Breast epithelium (tissue), 3 donors: ENCODE results near the gene F5.

Experiments used
- POLR2A ChIP-seq: fragments of 450-650 bp; IDR thresholded peaks from one replicate; pipeline ENCODE4 v1.6.1; 2016; ENCODE audit warnings: antibody characterized with exemption, mild to moderate bottlenecking, moderate library complexity
- POLR2AphosphoS5 ChIP-seq, 3 donors: sonication (generic); formaldehyde crosslinking; IDR thresholded peaks; one replicate each; pipeline ENCODE4 v1.6.1; 2017; ENCODE audit warnings: antibody characterized with exemption in 3 of 3
- TF ChIP-seq, protein P1 (sequence below), 3 donors: fragments of 450-650 bp; IDR thresholded peaks; one replicate each; pipeline ENCODE4 v1.5.1; 2016 to 2017; ENCODE audit warnings: antibody characterized with exemption in 3 of 3, mild to moderate bottlenecking in 3 of 3, moderate library complexity in 3 of 3

DNA sequence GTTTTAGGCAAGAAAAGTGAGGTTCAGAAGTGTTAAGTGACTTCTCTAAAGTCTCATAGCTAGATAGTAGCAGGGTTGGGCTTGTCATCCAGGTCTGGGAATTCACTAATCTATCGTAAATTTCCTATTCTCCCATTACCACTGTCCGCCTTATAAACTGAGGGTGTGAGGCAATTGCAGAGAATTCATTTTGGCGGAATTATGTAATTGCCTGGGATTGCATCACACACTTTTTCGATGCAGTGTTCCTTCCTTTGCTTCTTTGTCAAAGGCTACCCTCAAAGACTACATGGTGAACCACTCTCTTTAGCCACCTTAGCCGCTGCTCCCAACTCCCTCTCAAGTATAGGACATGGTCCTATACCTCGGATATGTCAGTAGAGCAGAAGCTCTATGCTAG is 24.6 kb upstream of the F5 start:
- TF ChIP-seq, protein P1, sequence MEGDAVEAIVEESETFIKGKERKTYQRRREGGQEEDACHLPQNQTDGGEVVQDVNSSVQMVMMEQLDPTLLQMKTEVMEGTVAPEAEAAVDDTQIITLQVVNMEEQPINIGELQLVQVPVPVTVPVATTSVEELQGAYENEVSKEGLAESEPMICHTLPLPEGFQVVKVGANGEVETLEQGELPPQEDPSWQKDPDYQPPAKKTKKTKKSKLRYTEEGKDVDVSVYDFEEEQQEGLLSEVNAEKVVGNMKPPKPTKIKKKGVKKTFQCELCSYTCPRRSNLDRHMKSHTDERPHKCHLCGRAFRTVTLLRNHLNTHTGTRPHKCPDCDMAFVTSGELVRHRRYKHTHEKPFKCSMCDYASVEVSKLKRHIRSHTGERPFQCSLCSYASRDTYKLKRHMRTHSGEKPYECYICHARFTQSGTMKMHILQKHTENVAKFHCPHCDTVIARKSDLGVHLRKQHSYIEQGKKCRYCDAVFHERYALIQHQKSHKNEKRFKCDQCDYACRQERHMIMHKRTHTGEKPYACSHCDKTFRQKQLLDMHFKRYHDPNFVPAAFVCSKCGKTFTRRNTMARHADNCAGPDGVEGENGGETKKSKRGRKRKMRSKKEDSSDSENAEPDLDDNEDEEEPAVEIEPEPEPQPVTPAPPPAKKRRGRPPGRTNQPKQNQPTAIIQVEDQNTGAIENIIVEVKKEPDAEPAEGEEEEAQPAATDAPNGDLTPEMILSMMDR (IDR thresholded peaks at IDR 0.05) = no peak
- TF ChIP-seq POLR2AphosphoS5 (IDR thresholded peaks at IDR 0.05) (no peak), POLR2A (no peak)
